Epithelial cell of proximal tubule (primary cell): ENCODE results near the gene BABAM2. TPM values are rescaled to one million over a fixed set of nuclear protein-coding genes. Genes with fewer than 3 reads are reported as not detected.
"Not testable (repeated sequence)": the region's sequence is repeated elsewhere in the genome, so short reads cannot be mapped to it uniquely, and the experiment has no call there.

Experiments used
- DNase-seq: peaks from one replicate; pipeline ENCODE4 v3.0.0-alpha.2; 2011; ENCODE audit warnings: low read depth
- H3K4me3 ChIP-seq: 2 replicates; pipeline ENCODE4 v1.5.1; 2011; ENCODE audit warnings: low read depth, mild to moderate bottlenecking, low read length
- total RNA-seq: library from RNA; depleted of rRNA; stranded (reverse); fragments of >200 nt; gene quantifications from 2 replicates; pipeline ENCODE4 v1.2.3, GENCODE V29; 2015
- TF ChIP-seq, protein P1 (sequence below): conservative IDR thresholded peaks from 2 replicates; pipeline ENCODE4 v1.5.1; 2012; ENCODE audit warnings: low read depth, mild to moderate bottlenecking, low read length

The BABAM2 gene
- total RNA-seq, 1 donor from 2014 or later: 23.6 TPM

DNA sequence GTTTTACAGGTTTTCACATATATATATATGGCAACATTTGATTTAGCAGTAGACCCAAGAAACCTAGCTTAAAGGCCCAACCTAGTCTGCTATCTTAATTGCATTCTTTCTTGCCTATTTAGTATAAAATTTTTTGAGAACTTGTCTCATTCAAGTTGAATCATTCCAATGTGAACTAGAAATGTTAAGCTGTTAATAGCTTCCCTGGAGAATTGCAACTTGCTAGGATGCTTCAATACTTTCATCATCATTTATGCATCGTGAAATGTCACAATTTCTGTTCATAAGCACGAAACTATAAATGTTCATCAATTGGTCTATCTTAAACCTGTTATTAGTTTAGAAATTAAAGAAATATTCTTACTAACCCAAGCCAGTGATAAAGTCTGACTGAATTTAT lies 217.6 kb downstream of the BABAM2 start:
- TF ChIP-seq, protein P1, sequence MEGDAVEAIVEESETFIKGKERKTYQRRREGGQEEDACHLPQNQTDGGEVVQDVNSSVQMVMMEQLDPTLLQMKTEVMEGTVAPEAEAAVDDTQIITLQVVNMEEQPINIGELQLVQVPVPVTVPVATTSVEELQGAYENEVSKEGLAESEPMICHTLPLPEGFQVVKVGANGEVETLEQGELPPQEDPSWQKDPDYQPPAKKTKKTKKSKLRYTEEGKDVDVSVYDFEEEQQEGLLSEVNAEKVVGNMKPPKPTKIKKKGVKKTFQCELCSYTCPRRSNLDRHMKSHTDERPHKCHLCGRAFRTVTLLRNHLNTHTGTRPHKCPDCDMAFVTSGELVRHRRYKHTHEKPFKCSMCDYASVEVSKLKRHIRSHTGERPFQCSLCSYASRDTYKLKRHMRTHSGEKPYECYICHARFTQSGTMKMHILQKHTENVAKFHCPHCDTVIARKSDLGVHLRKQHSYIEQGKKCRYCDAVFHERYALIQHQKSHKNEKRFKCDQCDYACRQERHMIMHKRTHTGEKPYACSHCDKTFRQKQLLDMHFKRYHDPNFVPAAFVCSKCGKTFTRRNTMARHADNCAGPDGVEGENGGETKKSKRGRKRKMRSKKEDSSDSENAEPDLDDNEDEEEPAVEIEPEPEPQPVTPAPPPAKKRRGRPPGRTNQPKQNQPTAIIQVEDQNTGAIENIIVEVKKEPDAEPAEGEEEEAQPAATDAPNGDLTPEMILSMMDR: no peak
- no peak overlapping the region for H3K4me3 ChIP-seq
- DNase-seq: no peak

DNA sequence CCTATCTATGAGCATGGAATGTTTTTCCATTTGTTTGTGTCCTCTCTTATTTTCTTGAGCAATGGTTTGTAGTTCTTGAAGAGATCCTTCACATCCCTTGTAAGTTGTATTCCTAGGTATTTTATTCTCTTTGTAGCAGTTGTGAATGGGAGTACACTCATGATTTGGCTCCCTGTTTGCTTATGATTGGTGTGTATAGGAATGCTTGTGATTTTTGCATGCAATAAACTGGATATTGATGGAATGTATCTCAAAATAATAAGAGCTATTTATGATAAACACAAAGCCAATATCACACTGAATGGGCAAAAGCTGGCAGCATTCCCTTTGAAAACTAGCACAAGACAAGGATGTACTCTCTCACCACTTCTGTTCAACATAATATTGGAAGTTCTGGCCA lies 223.2 kb downstream of the BABAM2 start:
- not testable (repeated sequence) for DNase-seq, H3K4me3 ChIP-seq

DNA sequence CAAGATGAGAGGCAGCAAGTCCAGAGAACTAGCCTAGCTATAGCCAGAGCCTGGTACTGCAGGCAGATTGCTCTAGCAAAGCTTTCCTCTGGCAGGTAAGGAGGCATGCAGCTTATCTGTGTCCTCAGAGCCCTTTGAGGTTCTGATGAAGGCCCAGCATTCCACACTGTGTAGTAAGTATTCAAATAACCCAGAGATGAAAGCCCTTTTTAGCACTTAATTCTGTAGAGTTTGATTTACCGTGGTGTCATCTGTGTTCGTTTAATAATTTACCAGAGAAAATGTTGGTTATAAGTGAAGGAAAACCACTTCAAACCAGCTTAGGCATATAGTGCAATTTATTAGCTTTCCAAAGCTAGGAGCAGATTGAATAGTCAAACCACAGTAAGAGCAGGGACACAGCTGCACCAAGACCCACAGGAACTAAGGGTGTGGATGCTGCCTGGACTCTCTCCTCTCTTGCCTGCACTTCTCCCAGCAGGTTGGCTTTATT lies 226.6 kb downstream of the BABAM2 start:
- H3K4me3 ChIP-seq: no peak overlapping the region
- peak; percentile 51 for DNase-seq
- TF ChIP-seq, protein P1: no peak

DNA sequence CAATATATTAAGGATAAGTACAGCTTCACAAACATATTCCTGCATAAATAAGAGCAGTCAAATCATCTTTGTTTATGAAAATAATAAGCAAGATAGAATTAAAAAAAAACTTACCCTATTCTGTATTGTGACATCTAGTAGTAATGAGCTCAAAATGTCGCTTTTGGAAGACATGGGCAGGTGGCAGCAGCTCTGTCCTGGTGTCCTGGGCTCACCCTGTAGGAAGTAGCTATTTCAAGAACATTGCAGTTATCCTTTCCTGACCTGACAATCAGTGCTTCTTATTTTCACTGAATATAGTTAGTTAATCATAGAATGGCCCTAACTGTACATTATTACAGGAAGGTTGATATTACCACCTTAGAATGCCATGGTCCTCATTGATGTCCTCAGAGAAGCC lies 229.1 kb downstream of the BABAM2 start:
- no peak for DNase-seq
- no peak overlapping the region for H3K4me3 ChIP-seq
- TF ChIP-seq, protein P1: no peak

- H3K4me3 ChIP-seq: no peak overlapping the region
- DNase-seq: no peak
- TF ChIP-seq, protein P1: no peak
Measured at GRCh38 chr2:28128281-28128950, 237.9 kb downstream of the BABAM2 start.

DNA sequence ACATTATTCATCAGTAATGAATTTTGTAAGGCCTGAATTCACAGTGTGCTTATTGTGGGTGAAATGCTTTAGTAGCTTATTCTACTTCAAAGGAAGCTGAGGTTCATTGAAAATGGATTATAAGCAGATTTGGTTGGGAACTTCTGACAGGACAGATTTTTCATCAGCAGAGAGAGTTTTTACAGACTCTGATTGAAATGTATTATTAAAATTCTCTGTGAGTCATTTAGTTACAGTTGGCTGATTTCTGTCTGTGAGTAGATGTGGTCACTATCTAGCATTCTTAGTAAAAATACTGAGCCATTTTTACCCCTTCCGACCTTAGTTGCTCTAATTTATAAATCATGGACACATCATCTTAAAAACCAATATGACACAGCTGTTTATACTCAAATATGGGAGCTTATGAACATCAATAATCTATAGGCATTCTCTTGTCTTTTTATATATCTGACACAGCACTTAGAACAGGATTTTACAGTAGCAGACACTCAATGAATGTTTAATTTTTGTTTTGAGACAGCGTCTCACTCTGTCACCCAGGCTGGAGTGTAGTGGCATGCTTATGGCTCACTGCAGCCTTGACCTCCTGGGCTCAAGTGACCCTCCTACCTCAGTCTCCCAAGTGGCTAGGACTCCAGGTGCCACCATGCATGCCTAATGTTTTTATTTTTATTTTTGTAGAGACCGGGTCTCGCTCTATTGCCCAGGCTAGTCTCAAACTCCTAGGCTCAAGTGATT lies 239.6 kb downstream of the BABAM2 start:
- no peak for DNase-seq
- TF ChIP-seq, protein P1: no peak
- H3K4me3 ChIP-seq: no peak overlapping the region

DNA sequence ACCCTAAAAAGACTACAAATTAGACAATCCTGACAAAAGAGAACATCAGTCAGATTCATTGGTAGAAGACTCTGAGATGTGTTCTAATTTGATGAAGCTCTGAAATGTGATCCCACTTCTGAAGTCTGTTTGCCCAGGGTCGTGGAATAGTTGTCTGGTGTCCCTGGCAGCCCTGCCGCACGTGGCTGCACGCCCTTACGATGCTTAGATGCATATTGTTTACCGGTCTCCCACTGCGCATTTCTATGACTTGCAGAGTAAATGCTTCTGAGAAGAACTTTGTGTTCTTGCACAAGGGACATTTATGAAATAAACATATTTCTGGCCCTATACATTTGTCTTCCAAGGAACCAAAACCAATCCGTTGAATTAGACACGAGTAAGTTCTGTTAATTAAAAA lies 243.2 kb downstream of the BABAM2 start:
- DNase-seq: no peak
- TF ChIP-seq, protein P1: no peak
- H3K4me3 ChIP-seq: no peak overlapping the region
